GM21423 (cell line): ENCODE results near the gene RTF2.
"Not testable (repeated sequence)": the region's sequence is repeated elsewhere in the genome, so short reads cannot be mapped to it uniquely, and the experiment has no call there.

Experiments used
- ATAC-seq: cut with Tn5 transposase; IDR thresholded peaks from one replicate; pipeline ENCODE4 v1.9.1; 2021; ENCODE audit warnings: mild to moderate bottlenecking, moderate library complexity; ENCODE audit not compliant: unreplicated experiment

RTF2 gene

GRCh38 chr20:56483970-56484369 lies 15.5 kb downstream of the RTF2 start:
- ATAC-seq, result no peak

GRCh38 chr20:56487216-56487615 lies 18.8 kb downstream of the RTF2 start:
- no peak for ATAC-seq

GRCh38 chr20:56488566-56488965 lies 20.1 kb downstream of the RTF2 start:
- ATAC-seq, result no peak

GRCh38 chr20:56501116-56501515 lies 32.7 kb downstream of the RTF2 start:
- ATAC-seq, result no peak

- no peak for ATAC-seq
Observed at GRCh38 chr20:56503916-56504315, 35.5 kb downstream of the RTF2 start.

- no peak for ATAC-seq
Observed at GRCh38 chr20:56504373-56505005, 36.1 kb downstream of the RTF2 start.

- no peak for ATAC-seq
Observed at GRCh38 chr20:56506103-56506502, 37.7 kb downstream of the RTF2 start.

- no peak for ATAC-seq
Observed at GRCh38 chr20:56511926-56512325, 43.5 kb downstream of the RTF2 start.

GRCh38 chr20:56513161-56514150 lies 45.0 kb downstream of the RTF2 start:
- no peak for ATAC-seq

- no peak for ATAC-seq
Observed at GRCh38 chr20:56516631-56517030, 48.2 kb downstream of the RTF2 start.

- no peak for ATAC-seq
Observed at GRCh38 chr20:56517211-56517610, 48.8 kb downstream of the RTF2 start.

- ATAC-seq, result no peak
Observed at GRCh38 chr20:56517641-56518040, 49.2 kb downstream of the RTF2 start.

GRCh38 chr20:56518126-56518525 lies 49.7 kb downstream of the RTF2 start:
- no peak for ATAC-seq

GRCh38 chr20:56518721-56519398 lies 50.4 kb downstream of the RTF2 start:
- ATAC-seq, result no peak

- ATAC-seq, result no peak
Observed at GRCh38 chr20:56519551-56519950, 51.1 kb downstream of the RTF2 start.

- no peak for ATAC-seq
Observed at GRCh38 chr20:56520180-56520579, 51.8 kb downstream of the RTF2 start.

- ATAC-seq, result not testable (repeated sequence)
Observed at GRCh38 chr20:56520746-56521354, 52.4 kb downstream of the RTF2 start.

GRCh38 chr20:56522311-56522710 lies 53.9 kb downstream of the RTF2 start:
- no peak for ATAC-seq

- ATAC-seq, result not testable (repeated sequence)
Observed at GRCh38 chr20:56524444-56524843, 56.0 kb downstream of the RTF2 start, which contains the start of gene FAM209A. TSS of gene FAM209A (plus strand) at chr20:56524744. CDS start at chr20:56524809, 65 bp downstream.

GRCh38 chr20:56527521-56527920 lies 59.1 kb downstream of the RTF2 start:
- no peak for ATAC-seq

- not testable (repeated sequence) for ATAC-seq
Observed at GRCh38 chr20:56532946-56533345, 64.5 kb downstream of the RTF2 start, which contains the start of gene FAM209B. TSS of gene FAM209B (plus strand) at chr20:56533246. CDS start at chr20:56533342, 96 bp downstream.
